GM18505 (cell line): Measurements from ENCODE around the gene ATP6V1F.

Experiments used
- ATAC-seq: cut with Tn5 transposase; IDR thresholded peaks from one replicate; pipeline ENCODE4 v1.9.1; 2021; ENCODE audit not compliant: unreplicated experiment
- POLR2A ChIP-seq: IDR thresholded peaks from 4 replicates; pipeline ENCODE4 v1.6.1; 2011; ENCODE audit warnings: borderline replicate concordance; ENCODE audit not compliant: insufficient read depth, insufficient read length; ENCODE audit errors: extremely low read depth

Gene ATP6V1F

GRCh38 chr7:128862571-128863432 is at the start of gene ATP6V1F:
Gene ATP6V1F (plus strand): TSS chr7:128862856. CDS start chr7:128862905, 49 bp downstream.
- ATAC-seq: peak; percentile 81

GRCh38 chr7:128814499-128814898 is 48.2 kb upstream of the ATP6V1F start:
- TF ChIP-seq POLR2A: no peak
- no peak for ATAC-seq

More at GRCh38 chr7:128862571-128863432, at the start of gene ATP6V1F:
- peak; percentile 84 for TF ChIP-seq POLR2A

- TF ChIP-seq POLR2A: no peak
Observed at GRCh38 chr7:128815289-128815942, 47.2 kb upstream of the ATP6V1F start.

GRCh38 chr7:128818694-128819093 is 44.0 kb upstream of the ATP6V1F start:
- no peak for TF ChIP-seq POLR2A
- no peak for ATAC-seq

More at GRCh38 chr7:128815289-128815942, 47.2 kb upstream of the ATP6V1F start:
- ATAC-seq: no peak

GRCh38 chr7:128821724-128822123 is 40.9 kb upstream of the ATP6V1F start:
- no peak for ATAC-seq
- no peak for TF ChIP-seq POLR2A

GRCh38 chr7:128826512-128826911 is 36.1 kb upstream of the ATP6V1F start:
- ATAC-seq: no peak

GRCh38 chr7:128826916-128827247 is 35.8 kb upstream of the ATP6V1F start:
- TF ChIP-seq POLR2A: no peak
- no peak for ATAC-seq

More at GRCh38 chr7:128826512-128826911, 36.1 kb upstream of the ATP6V1F start:
- TF ChIP-seq POLR2A: no peak

- no peak for TF ChIP-seq POLR2A
- ATAC-seq: no peak
Observed at GRCh38 chr7:128827248-128827958, 35.3 kb upstream of the ATP6V1F start.

- no peak for TF ChIP-seq POLR2A
- no peak for ATAC-seq
Observed at GRCh38 chr7:128827971-128828711, 34.5 kb upstream of the ATP6V1F start.

- no peak for TF ChIP-seq POLR2A
Observed at GRCh38 chr7:128829391-128830166, 33.1 kb upstream of the ATP6V1F start.

GRCh38 chr7:128830231-128831177 is 32.2 kb upstream of the ATP6V1F start, which contains the start of gene FLNC:
Gene FLNC (plus strand): TSS chr7:128830406. CDS start chr7:128830638, 232 bp downstream.
- ATAC-seq: no peak
- TF ChIP-seq POLR2A: no peak

More at GRCh38 chr7:128829391-128830166, 33.1 kb upstream of the ATP6V1F start:
- no peak for ATAC-seq

GRCh38 chr7:128831178-128831993 is 31.3 kb upstream of the ATP6V1F start:
- TF ChIP-seq POLR2A: no peak
- no peak for ATAC-seq
